Epithelial cell of esophagus (primary cell): ENCODE data around the gene RFT1.

Source experiments
- DNase-seq: peaks from one replicate; pipeline ENCODE4 v3.0.0; 2010; ENCODE audit warnings: low read depth
- H3K4me3 ChIP-seq: 2 replicates; pipeline ENCODE4 v1.5.1; 2011; ENCODE audit warnings: mild to moderate bottlenecking, low read length, control low read depth
- CTCF ChIP-seq: IDR thresholded peaks from 2 replicates; pipeline ENCODE4 v1.5.1; 2011; ENCODE audit warnings: low read depth, mild to moderate bottlenecking, low read length, control low read depth, inconsistent platforms; ENCODE audit not compliant: insufficient read depth; ENCODE audit errors: missing control alignments

RFT1 gene

GRCh38 chr3:53120336-53120735 lies 9.9 kb downstream of the RFT1 start:
- DNase-seq: no peak
- no peak overlapping the region for H3K4me3 ChIP-seq
- no peak for TF ChIP-seq CTCF

- no peak for DNase-seq
- no peak overlapping the region for H3K4me3 ChIP-seq
- TF ChIP-seq CTCF: no peak
Measured at GRCh38 chr3:53116956-53117355, 13.3 kb downstream of the RFT1 start.

GRCh38 chr3:53114412-53115074 lies 15.7 kb downstream of the RFT1 start:
- peak; percentile 76 for DNase-seq
- TF ChIP-seq CTCF: no peak
- no peak overlapping the region for H3K4me3 ChIP-seq

- peak; percentile 81 for DNase-seq
- TF ChIP-seq CTCF: peak; percentile 96
- no peak overlapping the region for H3K4me3 ChIP-seq
Measured at GRCh38 chr3:53114011-53114400, 16.2 kb downstream of the RFT1 start.

GRCh38 chr3:53113293-53114010 lies 16.8 kb downstream of the RFT1 start:
- DNase-seq: no peak
- no peak for TF ChIP-seq CTCF

GRCh38 chr3:53111822-53112221 lies 18.4 kb downstream of the RFT1 start:
- no peak overlapping the region for H3K4me3 ChIP-seq
- no peak for DNase-seq
- no peak for TF ChIP-seq CTCF

More at GRCh38 chr3:53113293-53114010, 16.8 kb downstream of the RFT1 start:
- no peak overlapping the region for H3K4me3 ChIP-seq
